AG10803 (cell line): ENCODE results near the gene CMSS1.
A peak's percentile ranks its signal among the peaks of the same experiment; 100 is the strongest.

ENCODE experiments used
- DNase-seq: peaks from one replicate; pipeline ENCODE4 v3.0.0; 2010; ENCODE audit warnings: low read depth
- H3K4me3 ChIP-seq: 2 replicates; pipeline ENCODE4 v1.5.1; 2011; ENCODE audit warnings: mild to moderate bottlenecking, low read length, control low read depth
- CTCF ChIP-seq: conservative IDR thresholded peaks from 2 replicates; pipeline ENCODE4 v1.5.1; 2011; ENCODE audit warnings: mild to moderate bottlenecking, low read length, control low read depth, inconsistent platforms

CMSS1 gene

GRCh38 chr3:99921986-99922385 is 104.3 kb downstream of the CMSS1 start:
- no peak overlapping the region for H3K4me3 ChIP-seq
- no peak for DNase-seq
- TF ChIP-seq CTCF, result no peak

- no peak overlapping the region for H3K4me3 ChIP-seq
- TF ChIP-seq CTCF, result no peak
- no peak for DNase-seq
Measured at GRCh38 chr3:99923873-99924272, 106.2 kb downstream of the CMSS1 start.

- H3K4me3 ChIP-seq, result no peak overlapping the region
- no peak for TF ChIP-seq CTCF
- DNase-seq, result peak; percentile 86
Measured at GRCh38 chr3:99925584-99926230, 108.0 kb downstream of the CMSS1 start.

- TF ChIP-seq CTCF, result no peak
- no peak overlapping the region for H3K4me3 ChIP-seq
- DNase-seq, result no peak
Measured at GRCh38 chr3:99927671-99928457, 110.2 kb downstream of the CMSS1 start.

- no peak for TF ChIP-seq CTCF
Measured at GRCh38 chr3:99928771-99929744, 111.4 kb downstream of the CMSS1 start.

GRCh38 chr3:99929745-99930139 is 112.1 kb downstream of the CMSS1 start:
- no peak for TF ChIP-seq CTCF
- peak; percentile 71 for DNase-seq
- no peak overlapping the region for H3K4me3 ChIP-seq

More at GRCh38 chr3:99928771-99929744, 111.4 kb downstream of the CMSS1 start:
- no peak for DNase-seq
- H3K4me3 ChIP-seq, result no peak overlapping the region
